A204.1 (cell line): ENCODE measurements around the gene KDM6B.
A peak's percentile ranks its signal among the peaks of the same experiment; 100 is the strongest.
"Not testable (repeated sequence)": the region's sequence is repeated elsewhere in the genome, so short reads cannot be mapped to it uniquely, and the experiment has no call there.

Source experiments
- FAIRE-seq: peaks from 2 replicates; lab custom pipeline; 2012; peaks lifted over from hg19 to GRCh38; lab: Jason Lieb, UNC

KDM6B gene

DNA sequence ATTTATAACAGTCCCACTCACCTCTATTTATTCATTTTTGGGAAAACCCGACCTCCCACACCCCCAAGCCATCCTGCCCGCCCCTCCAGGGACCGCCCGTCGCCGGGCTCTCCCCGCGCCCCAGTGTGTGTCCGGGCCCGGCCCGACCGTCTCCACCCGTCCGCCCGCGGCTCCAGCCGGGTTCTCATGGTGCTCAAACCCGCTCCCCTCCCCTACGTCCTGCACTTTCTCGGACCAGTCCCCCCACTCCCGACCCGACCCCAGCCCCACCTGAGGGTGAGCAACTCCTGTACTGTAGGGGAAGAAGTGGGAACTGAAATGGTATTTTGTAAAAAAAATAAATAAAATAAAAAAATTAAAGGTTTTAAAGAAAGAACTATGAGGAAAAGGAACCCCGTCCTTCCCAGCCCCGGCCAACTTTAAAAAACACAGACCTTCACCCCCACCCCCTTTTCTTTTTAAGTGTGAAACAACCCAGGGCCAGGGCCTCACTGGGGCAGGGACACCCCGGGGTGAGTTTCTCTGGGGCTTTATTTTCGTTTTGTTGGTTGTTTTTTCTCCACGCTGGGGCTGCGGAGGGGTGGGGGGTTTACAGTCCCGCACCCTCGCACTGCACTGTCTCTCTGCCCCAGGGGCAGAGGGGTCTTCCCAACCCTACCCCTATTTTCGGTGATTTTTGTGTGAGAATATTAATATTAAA is 20.2 kb downstream of the KDM6B start:
- no peak for FAIRE-seq

DNA sequence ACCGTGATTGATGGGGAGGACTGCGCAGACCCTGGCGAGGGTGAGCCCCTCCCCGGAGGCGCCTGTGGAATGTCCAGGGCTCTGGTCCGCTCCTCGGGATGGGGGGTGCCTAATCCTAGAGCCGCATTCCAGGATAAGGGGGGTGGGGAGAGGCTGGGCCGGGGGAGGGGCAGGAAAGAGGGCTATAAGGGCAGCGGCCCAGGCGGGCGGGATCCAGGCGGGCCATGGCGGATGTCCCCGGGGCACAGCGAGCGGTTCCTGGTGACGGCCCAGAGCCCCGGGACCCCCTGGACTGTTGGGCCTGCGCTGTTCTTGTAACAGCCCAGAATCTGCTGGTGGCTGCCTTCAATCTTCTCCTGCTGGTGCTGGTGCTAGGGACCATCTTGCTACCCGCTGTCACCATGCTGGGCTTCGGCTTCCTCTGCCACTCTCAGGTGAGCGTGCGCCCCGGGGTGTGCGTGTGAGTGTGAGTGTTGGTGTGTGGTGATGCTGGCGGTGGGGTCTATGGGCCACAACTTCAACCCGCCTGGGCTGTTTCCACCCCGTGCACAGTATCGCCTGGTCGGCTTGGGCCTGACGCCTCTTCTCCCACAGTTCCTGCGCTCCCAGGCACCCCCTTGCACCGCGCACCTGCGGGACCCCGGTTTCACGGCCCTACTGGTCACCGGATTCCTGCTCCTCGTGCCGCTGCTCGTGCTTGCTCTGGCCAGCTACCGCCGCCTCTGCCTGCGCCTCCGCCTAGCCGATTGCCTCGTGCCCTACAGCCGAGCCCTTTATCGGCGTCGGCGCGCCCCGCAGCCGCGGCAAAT is 21.0 kb downstream of the KDM6B start, which contains the start of gene TMEM88:
Gene TMEM88, plus strand, starts transcription at position 216 of the 809 bp plus-strand sequence. Its CDS starts 9 bp downstream, at position 225.
- no peak for FAIRE-seq

DNA sequence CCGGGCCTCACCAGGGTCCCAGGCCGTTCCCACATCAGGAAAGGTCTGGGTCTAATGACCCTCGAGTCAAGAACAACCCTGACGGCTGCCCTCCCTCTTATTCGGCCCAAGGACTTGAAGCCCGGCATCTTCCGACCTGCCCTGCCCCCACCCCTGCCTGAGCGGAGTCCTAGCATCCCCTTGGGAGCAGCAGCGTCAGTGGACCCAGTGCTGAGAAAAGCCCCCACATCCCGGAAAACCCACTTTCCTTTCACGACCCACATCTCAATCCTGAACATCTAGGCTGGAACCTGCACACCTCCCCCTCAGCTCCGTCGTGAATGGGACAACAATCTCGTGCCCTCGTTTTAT is 21.6 kb downstream of the KDM6B start:
- FAIRE-seq: no peak

DNA sequence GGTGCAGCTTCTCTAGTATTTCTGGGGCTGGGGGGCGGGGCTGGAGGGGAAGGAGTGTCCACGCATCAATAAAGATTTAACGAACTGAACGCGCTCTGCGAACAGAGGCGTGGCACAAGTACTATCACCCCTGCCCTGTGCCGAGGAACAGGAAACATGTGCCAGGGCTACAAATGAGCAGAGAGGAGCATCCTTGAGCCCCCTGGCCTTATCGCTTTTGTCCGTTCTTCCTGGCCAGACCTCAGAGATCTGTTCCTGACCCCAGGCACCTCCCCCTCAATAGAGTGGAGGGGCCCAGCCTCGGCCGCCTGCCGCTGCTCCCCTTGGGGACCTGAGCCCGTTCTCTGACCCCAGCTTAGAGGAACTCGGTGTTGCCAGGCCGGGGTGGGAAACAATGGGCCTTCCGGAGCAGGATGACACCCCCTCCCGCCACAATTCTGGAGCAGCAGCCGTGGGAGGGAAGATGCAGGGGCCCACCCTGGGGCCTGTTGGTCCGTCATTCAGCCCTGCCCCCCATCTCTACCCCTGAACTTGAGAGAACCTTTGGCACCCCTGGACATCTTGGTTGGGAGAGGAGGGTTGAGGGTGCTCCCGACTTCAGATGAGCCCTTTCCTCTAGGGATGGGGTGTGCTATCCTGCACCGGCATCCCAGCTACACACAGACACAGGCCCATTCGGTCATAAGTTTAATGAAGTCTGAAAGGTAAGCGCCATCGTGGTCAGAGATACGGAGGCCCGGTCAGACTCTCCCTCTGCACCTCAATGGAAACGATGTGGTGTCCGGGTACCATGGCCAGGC is 22.2 kb downstream of the KDM6B start:
- no peak for FAIRE-seq

DNA sequence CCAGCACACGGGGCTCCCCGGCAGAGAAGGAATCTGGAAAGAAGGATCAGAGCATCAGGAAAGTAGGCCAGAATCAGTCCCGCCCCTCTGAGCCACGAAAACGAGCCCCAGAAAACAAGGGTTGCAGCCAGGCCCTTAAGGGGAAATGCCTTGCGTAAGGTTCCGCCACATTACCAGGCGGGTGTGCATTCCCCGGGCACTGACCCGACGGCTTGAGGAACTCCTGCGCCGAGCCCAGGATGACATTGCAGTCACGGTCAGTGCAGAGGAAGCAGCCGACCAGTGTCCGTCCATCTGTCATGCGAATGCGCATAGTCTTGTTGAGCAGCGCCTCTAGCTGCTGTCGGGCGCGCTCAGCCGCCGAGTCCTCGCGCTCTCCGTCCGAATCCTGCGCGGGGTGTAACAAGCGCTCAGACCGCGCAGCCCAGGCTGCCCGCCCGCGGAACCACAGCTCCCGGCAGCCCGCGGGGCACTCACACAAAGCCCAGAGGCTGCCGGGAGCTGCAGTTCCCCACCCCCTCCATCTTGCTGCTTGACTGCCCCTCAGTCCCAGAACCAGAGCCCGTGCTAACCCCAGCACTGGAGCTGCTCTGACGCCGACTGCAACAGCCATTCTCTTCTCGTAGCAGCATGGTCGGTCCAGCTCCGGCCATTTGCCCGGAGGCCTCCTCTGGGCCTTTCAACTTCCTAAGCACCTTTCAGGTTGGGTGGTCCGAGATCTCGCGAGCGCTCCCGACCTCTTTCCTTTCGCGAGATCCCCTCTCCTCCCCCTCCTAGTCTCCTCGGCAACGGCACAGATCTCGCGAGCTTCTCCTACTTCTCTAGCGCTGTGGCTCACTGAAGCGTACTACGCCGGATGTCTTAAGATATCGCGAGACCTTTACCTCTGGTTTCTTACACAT is 23.0 kb downstream of the KDM6B start, which contains the start of gene NAA38:
Gene NAA38, minus strand, starts transcription at position 749 of the 902 bp plus-strand sequence. Its CDS starts 96 bp downstream, at position 653.
- peak; percentile 98 for FAIRE-seq

DNA sequence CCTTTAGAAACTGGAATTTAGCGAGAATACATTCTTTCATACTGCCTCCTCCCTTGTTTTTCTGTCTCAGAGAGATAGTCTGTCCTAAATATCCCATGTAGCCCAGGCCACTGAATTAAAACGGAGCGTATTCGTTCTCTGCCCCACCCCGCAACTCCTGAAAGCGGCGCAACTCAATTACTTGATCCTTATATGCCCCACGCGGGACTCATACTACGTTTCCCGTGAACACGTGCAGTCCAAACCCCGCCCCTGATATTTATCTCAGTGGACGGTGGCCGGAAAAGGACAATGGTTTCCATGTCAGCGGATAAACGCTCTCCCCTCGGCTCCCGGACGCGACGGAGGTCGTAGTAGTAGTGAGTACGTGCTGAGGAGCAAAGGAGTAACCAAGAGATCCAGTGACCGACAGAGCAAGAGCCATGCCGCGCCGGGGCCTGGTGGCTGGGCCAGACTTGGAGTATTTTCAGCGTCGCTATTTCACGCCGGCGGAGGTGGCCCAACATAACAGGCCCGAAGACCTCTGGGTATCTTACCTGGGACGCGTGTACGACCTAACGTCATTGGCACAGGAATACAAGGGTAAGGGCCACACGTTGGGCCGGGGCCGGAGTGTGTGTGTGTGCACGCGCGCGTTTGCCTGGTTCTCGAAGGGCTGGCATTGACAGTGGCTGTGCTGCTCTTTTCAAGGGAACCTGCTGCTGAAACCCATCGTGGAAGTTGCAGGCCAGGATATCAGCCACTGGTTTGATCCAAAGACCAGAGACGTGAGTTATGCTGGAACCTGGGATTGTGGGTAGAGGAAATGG is 23.9 kb downstream of the KDM6B start, which contains the start of gene CYB5D1:
Gene CYB5D1, plus strand, starts transcription at position 291 of the 809 bp plus-strand sequence. Its CDS starts 132 bp downstream, at position 423.
- FAIRE-seq: no peak

DNA sequence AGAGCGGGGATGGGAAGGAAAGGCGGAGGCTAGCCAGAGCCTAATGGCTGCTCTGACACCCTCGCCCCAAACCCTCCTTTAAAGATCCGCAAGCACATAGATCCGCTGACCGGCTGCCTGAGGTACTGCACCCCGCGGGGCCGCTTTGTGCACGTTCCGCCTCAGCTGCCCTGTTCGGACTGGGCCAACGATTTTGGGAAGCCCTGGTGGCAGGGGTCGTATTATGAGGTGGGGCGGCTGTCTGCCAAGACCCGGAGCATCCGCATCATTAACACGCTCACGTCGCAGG is 24.4 kb downstream of the KDM6B start:
- no peak for FAIRE-seq

DNA sequence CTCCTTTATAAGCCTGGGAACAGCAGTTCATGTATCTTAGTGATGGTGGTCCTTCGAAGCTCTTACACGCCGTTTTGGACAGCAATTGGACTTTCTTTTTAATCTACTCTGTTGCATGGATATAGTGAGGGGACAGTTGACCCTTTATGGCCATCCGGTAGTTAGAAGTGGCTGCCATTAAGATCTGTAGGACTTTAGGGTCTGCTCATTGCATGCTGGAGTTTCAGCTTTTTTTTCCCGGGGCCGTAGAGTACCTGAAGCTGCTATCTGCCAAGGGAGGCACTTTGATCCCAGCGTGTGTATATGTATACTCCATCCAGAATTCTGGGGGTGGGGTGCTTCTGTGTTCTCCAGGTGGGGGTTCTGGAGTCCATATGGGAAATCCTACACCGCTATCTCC is 25.0 kb downstream of the KDM6B start:
- no peak for FAIRE-seq

DNA sequence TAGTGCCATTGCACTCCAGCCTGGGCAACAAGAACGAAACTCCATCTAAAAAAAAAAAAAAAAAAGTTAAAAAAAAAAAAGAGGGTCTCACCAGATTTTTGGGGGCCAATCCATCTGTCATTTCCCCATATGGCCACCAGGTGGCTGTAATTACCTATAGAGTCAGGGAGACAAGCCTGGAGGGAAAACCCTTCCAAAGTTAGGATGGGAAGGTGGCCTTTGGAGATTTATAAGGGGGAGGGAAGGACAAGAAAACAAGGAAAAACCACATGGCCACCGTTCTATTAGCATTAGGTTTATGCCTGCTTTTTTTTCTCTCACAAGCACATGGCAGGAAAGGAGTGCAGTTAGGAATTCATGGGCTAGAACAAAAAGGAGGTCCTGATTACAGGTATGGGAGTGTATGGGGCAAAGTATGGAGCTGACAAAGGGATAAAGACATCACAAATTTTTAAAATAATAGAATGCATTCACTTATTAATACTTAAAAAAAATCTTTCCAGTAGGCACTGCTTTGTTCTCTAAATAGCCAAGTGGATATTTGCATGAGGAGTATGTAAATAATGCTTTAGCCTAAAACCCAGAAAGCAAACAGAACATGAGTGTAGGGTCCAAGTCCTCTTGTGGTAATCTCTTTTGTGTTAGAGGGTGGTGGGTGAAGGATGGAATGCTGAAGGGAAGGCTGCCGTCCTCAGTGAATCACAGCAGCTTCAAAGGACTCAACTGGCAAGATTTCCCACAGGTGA is 28.8 kb downstream of the KDM6B start:
- peak; percentile 23 for FAIRE-seq

DNA sequence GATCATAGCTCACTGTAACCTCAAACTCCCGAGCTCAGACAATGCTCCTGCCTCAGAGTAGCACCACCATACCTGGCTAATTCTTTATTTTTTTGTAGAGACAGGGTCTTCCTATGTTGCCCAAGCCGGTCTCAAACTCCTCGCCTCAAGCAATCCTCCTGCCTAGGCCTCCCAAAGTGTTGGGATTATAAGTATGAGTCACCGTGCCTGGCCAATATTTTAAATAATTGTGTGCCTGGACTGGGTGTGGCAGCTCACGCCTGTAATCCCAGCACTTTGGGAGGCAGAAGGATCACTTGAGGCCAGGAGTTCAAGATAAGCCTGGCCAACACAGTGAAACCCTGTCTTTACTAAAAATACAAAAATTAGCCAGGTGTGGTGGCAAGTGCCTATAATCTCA is 30.4 kb downstream of the KDM6B start:
- not testable (repeated sequence) for FAIRE-seq

DNA sequence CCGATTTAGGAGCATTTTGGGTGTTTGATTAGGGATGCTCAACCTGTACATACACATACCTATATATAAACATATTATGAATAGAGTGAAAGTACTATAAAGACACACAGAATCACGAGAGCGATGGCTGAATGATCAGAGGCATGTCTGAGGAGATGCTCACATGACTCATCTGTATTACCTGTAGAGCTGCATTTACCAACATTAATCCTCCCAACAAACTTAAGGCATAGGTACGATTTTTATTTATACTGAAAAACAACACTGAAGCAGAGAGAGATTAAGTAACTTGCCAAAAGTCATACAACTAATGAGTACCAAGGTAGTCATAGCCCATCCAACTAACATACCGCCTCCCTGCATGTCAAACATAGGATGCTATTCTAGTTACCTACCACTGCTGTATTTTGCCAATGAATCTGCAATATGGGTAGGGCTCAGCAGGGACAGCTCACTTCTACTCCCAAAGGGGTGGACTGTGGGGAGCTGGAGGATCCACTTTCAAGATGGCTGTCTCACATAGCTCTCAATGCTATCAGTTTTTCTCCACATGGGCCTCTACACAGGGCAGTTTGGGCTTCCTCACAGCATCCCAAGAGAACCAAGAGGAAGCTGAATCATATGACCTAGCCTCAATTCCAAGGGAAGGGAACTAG is 31.1 kb downstream of the KDM6B start:
- no peak for FAIRE-seq

DNA sequence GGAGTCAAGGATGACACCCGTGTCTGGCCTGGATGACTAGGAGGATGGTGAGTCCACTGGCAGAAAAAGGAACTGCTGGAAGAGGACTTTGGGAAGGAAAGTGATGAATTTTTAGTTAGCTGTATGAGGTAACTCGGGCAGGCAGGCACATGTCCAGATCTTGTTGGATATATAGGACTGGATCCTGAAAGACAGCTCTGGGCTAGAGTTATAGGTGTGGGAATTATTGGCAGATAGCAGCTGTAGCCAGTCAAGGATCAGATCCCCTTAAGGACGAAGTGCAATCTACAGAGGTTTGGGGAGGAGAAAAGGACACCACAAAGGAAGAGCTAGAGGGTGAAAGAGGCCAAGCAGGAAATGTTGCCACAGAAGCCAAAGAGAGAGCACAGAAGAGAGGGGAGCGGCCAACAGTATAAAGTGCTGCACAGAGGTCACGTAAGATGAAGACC is 33.9 kb downstream of the KDM6B start:
- FAIRE-seq: no peak

DNA sequence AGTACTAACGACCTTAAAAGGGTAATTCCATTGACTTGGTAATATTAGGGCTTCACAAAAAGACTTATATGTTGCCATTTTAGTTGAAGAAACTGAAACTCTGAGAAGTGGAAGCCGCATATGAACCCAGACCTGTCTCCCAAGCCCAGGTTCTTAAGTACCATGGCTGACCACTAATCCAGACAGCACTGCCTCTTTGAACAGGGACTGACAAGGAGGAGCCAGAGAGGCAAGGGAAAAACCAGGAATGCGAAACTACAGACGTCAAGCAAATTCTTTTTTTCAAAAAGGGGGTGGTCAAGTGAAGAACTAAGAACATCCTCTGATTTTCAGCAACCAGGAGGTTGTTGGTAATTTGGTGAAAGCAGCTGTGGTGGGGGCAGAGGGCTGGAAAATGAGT is 39.0 kb downstream of the KDM6B start:
- no peak for FAIRE-seq

DNA sequence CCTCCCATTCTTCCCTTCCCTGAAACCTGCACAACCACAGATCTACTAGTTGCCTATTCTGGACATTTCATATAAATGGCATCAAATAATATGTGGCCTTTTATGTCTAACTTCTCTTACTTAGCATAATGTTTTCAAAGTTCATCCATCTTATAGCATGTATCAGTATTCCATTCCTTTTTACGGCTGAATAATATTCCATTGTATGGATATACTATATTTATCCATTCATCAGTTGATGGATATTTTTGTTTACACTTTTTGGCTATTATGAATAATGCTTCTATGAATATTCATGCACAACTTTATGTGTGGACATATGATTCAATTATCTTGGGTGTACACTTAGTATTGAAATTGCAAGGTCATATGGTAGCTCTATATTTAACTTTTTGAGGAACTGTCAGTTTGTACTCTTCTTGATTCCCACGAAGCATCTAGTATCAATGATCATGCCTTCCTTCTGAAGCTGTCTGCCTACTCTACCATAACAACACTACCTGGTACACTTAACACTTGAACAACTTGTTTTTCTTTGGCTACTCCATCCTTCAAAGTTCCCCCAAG is 41.9 kb downstream of the KDM6B start:
- FAIRE-seq: no peak

DNA sequence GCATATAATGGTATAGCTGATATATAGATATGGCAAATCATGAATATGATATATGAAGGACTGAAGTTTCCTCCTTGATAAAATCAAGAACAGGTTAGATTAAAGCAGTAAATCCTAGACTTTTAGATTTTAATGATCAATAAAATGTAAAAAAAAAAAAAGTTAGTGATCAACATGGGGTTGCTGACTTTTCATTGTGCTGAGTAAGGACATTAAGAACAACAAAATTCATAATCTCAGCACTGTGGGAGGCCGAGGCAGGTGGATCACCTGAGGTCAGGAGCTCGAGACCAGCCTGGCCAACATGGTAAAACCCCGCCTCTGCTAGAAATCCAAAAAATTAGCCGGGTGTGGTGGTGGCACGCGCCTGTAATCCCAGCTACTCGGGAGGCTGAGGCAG is 44.2 kb downstream of the KDM6B start:
- no peak for FAIRE-seq

DNA sequence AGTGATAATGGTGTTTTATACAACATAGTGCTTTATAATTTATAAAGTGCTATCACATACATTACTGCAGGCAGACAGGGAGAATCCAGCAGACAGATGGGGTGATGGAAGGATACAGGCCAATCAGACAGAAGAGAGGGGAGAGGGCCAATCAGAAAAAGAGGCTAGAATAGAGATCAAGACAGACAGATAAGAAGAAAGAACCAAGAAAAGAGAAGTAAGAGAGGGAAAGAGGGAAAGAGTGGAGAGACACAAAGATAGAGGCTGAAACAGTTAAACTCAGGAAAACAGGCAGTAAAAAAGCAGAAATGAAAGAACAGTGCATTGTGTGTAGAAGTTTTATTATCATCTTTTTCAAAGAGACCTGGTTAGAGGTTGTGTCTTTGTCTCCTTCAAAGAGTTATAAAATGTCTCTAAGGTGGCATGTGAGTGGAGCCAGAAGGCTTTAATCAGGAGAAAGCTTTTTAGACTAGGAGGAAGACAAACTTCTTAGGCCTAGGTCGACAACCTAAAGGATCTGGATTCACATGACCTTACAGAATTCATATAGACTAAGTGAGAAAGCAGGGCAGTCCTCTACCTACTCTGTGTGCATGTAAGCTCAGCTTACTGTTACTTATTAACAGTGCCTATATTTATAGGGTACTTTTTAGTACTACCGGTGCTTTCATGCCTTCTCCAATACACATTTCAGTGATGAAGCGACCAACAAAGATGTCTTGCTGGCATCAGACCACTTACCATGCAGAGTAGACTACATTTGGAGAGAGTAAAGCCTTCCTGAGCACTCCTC is 46.3 kb downstream of the KDM6B start:
- FAIRE-seq: no peak

DNA sequence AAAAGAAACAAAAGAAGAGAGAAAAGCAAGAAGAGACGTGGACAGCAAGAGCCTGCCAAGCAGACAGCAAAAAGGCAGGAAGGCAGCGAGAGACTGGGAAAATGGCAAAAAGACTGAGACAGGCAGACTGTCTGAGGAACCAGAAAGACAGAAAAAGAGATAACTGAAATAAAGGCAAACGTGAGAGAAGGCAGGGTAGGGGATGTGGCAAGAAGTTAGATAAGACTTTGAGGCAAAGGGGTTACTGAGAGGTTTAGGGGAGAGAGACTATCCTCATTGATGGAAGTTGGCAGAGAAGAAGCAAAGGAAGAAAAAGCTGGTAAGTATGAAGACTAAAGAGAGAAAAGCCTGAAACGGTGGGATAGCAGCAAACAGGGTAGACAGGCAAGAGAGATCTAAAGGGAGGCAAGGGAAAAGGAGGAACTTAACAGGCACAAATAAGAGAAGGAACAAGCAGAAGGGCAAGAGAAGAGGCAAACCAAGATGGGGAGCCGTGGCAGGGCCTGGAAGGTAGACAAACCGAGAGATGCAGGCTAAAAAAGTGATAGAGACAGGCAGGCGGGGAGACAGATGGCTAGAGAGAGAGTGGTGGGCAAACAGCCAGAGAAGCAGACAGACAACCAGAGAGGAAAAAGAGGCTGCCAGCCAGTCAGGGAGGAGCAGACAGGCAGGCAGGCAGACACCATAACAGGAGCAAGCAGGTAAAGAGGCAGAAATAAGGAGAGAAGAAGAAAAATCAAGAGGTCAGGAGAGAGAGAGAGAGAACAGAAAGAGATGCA is 47.4 kb downstream of the KDM6B start:
- FAIRE-seq: no peak

DNA sequence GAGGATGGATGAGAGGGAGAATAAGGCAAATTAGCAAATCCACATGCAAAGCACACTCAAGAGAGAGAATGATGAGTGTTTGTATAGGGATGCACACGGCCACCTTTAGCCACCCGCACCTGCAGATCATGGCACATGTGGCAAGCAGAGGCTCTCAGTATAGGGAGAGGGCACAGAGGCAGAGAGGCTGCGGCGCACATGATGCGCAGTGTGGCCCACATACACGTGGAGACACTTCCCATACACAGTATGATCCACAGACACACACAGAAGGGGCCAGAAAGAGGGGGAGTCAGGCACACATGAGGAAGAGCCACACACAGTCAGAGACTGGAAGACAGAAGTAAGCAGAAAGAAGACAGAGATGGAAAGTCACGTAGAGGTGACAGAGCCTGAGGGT is 48.1 kb downstream of the KDM6B start:
- no peak for FAIRE-seq
